GM19193 (cell line): ENCODE results near the gene PPM1H.

Source experiments
- POLR2A ChIP-seq: IDR thresholded peaks from 4 replicates; pipeline ENCODE4 v1.6.1; 2011; ENCODE audit not compliant: insufficient read depth, insufficient read length; ENCODE audit errors: extremely low read depth

Gene PPM1H

DNA sequence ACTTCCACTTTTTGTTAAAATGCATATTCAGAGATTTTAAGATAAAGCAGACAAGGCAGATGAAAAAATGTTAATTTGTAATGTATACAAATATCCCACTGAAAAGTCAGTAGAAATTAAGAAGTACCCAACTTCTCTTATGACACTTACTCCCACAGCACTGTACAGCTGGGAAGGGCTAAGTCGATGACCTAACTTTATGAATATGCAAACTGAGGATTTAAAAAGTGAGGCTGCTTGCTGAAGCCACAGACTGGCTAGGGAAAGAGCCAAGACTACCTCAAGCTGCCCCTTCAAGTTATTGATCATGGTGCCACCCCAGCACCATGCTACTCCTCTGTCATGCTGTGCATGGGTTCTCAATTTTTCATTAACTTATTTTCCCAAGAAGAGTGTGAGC lies 17.0 kb downstream of the PPM1H start:
- no peak for TF ChIP-seq POLR2A

DNA sequence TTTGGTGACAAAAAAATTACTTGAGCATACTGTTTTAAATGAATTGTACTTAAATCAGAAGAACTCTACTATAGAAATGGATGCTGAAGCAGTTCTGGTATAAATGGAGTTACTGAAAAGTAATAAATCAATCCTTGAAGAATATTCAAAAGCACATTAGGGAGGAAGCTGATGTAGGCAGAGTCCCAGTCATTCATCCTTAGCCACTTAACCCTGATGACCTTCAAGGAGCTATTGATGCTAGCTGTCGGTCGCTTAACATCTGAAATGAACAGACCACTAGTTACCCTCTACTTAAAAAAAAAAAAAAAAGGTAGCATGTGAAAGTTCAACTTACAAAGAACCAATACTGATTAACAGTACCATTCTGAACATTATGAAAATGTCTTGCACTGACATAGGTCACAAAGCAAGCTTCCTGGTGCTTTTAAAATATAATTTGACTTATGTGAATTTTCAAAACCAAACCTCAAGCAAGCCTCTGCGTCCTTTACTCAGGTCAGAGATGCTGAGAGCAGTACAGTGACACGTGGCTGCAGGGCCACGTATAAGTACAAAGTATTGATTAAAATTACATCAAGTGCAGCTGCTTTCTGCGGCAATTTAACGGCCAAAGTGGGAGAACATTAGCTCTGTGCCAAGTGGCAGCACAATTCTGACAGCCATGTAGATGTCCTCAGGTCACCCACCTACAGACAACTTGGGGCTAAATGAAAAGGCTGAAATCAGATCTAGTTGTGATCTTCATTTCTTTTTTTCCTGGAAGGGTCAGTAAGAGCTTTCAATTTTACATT lies 18.1 kb downstream of the PPM1H start:
- no peak for TF ChIP-seq POLR2A

DNA sequence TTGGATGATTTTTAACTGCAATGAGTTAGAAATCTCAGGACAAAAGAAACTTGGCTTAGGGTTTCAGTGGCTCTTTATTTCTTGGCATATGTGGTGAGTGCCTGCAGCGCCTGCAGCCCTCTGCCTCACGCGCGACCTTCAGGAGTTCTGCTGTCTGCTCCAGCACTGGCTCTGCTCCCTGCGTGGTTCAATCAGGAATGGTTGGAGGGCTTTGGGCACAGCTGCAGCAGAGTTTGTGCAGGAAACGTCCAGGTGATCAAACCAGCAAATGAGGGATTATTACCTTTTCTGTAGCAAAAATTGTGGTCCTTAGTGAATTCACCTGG lies 19.8 kb downstream of the PPM1H start:
- no peak for TF ChIP-seq POLR2A

DNA sequence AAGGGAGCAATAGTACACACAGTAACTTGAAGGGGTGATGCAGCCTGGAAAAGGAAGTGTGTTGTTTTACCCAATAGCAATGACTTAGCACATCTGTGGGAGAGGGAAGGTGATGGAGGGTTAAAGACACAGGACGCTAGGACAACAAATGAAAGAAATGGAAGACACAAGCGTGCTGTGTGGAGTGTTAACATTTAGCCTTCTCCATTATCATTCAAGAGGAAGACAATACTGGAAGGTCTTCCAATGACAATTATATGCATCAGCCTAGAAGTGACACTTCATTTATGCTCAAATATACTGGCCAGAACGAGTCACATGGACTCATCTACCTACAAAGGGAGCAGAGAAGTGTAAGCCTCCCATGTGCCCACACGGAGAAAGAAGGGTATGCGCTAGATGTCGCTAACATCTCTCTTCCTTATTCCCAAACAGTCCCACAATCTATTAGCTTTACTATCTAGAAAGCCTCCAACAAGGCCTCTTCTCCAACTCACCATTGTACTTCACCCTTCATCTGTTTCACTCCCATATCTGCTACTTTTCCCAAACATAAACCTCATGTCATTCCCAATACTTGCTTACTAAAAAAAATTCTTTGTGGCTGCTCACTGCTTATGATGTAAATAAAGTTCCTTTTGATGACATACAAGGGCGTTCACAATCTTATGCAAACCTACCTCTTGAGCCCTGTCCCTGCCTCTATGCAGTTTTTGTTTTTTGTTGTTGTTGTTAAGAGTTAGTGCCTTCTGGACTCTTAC lies 20.3 kb downstream of the PPM1H start:
- no peak for TF ChIP-seq POLR2A

- no peak for TF ChIP-seq POLR2A
Measured at GRCh38 chr12:62913380-62913779, 21.6 kb downstream of the PPM1H start.

GRCh38 chr12:62912644-62913043 lies 22.3 kb downstream of the PPM1H start:
- no peak for TF ChIP-seq POLR2A

DNA sequence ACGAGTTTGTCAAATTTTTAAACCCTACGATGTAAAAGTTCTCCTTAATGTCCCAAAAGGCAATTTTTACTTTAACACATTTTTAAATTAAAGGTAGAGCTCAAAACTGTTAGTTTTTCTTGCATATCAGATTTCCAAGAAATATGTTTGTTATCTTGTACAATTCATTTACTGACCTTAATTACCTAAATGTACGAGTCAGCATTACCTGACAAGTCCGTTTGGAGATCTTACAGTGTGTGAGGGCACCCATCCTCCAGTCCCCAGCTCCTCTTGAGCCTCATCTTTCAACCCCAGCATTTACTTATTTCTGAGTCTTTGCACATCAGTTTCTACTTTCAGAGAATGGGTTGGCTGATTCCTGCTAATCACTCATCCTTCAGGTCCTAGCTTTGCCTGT lies 23.7 kb downstream of the PPM1H start:
- TF ChIP-seq POLR2A = no peak

DNA sequence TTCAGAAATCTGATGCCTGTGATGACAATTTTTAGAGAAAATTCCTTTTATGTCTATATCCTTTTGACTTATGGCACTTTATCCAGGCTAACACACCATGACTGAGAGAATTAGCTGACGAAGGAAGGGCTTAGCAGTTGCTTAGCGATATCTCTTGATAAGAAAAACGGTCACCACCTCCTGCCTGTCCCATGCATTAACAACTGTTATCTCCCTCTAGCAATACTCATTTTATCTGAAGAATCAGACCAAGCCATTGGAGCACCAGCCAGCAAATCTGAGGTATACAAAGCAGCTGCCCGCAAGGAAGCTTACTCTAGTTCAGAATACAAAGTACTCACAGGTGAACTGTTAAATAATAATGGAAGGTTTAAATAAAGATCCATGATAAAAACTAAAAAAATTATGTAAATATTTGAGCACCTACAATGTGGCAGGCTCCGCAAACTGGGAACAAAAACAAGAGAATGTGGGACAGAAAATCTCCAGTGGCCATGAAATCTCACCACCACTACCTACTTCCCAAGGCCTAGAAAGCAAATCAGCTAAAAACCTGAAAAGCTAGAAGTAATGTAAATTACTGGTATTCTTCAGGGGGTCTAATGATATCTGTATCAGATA lies 24.3 kb downstream of the PPM1H start:
- no peak for TF ChIP-seq POLR2A

- no peak for TF ChIP-seq POLR2A
Measured at GRCh38 chr12:62909340-62909739, 25.6 kb downstream of the PPM1H start.

DNA sequence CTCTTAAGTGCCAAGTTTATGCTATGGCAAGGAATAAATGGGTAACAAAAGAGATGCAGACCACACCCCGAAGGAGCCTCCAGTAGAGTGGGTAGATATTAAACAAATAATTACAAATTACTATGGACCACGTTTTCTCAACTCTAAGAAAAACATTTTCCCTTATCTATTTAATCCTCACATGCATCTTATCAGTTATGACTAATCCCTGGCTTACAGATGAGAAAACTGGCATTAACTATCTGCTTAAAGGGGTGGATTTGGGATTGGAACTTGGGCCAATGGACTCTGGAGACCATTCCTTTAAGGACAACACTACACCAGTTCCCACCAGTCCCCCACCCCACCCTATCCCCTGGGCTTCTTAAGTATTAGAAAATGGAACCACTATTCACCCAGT lies 26.3 kb downstream of the PPM1H start:
- no peak for TF ChIP-seq POLR2A

DNA sequence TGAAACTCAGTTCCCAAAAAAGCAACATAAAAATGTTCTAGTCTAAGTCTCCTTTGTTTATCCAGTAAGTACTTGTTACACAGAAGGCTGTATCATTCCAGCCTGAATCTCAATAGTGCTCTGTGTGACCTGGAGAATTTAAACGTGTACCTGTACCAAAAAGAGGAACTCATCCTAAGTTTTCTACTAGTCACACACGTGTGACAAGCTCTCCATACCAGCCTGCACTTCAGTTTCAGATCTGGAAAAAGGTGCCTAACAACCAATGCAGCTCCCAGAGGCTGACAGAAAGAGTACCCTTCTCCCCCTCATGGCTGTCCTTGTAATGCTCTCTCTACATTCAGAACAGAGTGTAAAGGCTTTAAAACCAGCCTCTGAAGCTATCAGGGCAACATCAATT lies 27.4 kb downstream of the PPM1H start:
- no peak for TF ChIP-seq POLR2A

DNA sequence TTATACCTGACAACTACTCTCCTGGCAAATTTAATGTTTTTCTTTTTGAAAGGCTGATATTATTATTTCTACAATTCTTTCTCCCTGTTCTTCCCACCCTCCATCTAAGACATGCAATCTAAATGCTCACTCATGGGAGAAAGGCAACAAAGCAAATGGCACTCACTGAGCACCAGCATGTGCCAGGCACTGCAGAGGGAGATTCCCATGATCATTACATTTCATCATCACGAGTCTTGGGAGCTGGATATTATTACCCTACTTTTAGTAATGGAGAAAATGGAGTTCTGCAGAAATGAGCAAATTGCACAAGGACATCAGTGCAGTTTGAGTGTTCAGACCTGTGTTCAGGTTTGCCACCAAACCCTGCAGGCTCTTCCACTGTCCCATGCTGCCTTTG lies 27.9 kb downstream of the PPM1H start:
- no peak for TF ChIP-seq POLR2A

GRCh38 chr12:62903151-62903550 lies 31.8 kb downstream of the PPM1H start:
- no peak for TF ChIP-seq POLR2A

DNA sequence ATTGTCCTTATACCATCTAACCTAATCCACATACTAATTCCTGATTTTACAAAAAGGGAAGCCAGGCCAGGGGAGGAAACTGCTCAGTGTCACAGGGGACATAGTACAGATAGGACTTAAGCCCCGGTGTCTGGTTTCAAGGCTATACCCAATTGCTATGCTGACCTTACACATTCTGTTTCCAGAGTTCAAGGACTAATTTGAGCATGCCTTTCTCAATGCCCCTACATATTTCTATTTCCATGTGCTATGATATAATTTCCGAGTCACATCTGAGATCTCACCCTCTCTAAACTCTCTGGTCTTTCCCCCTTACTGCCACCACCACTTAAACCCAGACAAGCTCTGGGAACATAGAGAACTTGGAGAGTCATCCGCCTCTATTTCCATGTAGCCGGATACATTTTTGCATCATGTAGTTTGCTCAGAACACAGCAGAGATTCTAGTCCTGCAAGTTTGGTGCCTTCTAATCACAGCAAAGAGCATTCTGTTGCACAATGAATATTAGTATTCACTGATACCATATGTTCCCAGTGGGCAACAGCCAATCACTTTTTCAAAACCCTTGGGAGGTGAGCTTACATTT lies 34.2 kb downstream of the PPM1H start:
- no peak for TF ChIP-seq POLR2A

DNA sequence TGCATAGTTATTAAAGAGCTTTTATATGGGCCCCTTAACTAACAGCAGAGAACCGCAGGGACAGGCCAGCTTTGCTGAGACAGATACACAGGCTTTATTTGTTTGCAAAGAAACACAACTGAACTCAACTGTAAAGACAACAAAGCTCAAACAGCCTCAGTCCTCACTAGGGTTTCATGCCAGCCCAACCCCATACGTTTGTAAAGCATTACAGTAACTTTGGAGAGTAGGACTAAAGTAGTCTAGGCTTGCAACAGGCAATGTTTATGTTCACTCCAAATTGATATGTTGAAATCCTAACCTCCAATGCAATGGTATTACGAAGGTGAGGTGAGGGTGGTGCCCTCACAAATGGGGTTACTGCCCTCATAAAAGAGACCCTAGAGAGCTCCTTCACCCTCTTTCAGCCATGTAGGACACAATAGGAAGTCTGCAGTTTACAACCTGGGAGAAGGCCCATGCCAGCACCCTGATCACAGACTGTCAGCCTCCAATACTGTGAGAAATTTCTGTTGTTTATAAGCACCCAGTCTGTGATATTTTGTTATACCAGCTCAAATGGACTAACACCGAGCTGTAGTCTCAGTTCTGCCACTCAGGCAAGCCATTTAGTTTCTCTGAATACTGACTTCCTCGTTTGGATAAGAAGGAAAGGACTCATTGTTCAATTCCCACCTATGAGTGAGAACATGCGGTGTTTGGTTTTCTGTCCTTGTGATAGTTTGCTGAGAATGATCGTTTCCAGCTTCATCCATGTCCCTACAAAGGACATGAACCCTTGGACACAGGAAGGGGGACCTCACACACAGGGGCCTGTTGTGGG lies 35.2 kb downstream of the PPM1H start:
- TF ChIP-seq POLR2A = no peak

- TF ChIP-seq POLR2A = no peak
Measured at GRCh38 chr12:62898526-62898925, 36.4 kb downstream of the PPM1H start.
